ENCODE data around the gene CD99. TPM values are rescaled to one million over a fixed set of nuclear protein-coding genes. Genes with fewer than 3 reads are reported as not detected.
"Not testable (repeated sequence)": the region's sequence is repeated elsewhere in the genome, so short reads cannot be mapped to it uniquely, and the experiment has no call there.

Gene CD99
- total RNA-seq, 1 donor: 184 TPM

DNA sequence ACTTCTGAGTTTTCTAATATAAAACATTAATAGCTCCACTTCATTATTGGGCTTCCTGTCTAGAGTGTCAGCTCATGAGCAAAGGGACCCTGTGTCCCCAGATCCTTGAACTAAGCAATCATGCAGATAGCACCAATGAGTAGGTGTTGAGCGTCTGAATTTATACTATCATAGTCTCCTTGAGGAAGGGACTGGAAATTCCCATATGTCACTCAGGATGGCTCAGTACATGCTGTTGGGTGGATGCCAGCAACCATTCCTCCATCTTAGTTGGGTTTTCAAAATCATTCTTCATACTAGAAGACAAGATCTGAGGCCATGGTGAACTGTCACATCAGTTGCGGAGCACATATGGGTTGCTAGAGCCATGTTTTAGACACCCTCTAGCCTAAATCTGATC is 27.7 kb downstream of the CD99 start:
- peaks cover 6% of the 10 kb centered on the region for H3K4me1 ChIP-seq (ENCODE audit: insufficient read depth, low read length)
- H3K9me3 ChIP-seq (ENCODE audit: low read depth, low read length): no peaks in the 10 kb centered on the region
- no peaks in the 10 kb centered on the region for H3K27me3 ChIP-seq (ENCODE audit: insufficient read depth, low read length)
- H3K4me3 ChIP-seq (ENCODE audit: low read length): no peak overlapping the region

DNA sequence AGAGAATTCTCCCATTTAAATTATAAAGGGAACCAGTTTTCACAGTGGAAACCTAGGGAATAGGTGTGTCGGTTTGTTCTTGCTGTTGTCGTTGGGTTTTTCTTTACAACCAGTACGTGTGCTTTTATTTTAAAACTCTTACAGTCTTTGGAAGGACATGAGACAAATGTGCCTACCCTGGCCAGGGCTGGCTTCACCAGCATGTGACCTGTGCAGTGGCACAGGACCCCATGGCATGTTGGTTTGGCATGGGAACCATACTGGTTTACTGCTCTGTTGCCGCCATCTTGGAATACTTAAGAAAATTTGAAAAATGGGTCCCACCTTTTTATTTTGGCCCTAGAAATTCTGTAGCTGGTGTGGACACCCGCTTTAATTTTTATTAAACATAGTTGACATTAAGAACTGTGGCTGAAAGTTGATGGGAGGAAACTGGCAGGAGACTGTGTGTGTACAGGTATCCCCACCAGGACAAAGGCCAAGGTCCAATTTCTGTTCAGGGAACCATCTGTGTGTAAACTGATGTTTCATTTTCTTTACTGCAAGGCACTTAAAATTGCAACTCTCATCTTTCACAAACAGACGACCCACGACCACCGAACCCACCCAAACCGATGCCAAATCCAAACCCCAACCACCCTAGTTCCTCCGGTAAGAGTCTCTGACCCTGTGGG is 28.8 kb downstream of the CD99 start:
- Histone ChIP-seq H3K4me3 (ENCODE audit: low read length) (no peak overlapping the region), H3K4me1 (ENCODE audit: insufficient read depth, low read length) (peaks cover 1% of the 10 kb centered on the region), H3K27me3 (ENCODE audit: insufficient read depth, low read length) (no peaks in the 10 kb centered on the region), H3K9me3 (ENCODE audit: low read depth, low read length) (no peaks in the 10 kb centered on the region)

DNA sequence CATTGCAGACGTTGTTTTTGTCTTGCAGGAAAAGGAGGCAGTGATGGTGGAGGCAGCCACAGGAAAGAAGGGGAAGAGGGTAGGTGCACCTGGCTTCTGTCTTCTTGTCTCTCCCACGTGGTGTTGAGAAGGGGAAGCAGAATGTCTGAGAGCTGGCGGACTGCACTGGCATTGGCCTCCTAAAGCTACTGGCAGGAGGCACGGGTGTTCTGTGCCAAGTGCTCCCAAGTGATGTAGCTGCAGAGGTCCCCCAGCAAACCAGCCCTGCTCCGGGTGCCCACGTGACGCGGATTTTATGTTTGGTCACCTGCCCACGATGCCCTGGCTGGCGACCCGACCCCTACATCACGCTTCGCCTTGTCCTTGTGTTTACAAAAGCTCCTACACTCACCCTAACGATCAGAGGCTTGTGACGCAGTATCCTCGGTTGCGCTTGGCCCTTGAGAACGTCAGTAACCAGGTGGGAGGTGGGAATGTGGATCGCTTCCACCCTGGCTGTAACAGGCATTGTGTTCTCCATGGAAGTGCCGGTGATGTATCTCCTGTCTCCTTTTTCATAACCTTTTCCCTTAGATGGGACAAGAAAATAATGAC is 32.3 kb downstream of the CD99 start:
- Histone ChIP-seq H3K4me1 (ENCODE audit: insufficient read depth, low read length) (no peaks in the 10 kb centered on the region), H3K27me3 (ENCODE audit: insufficient read depth, low read length) (no peaks in the 10 kb centered on the region), H3K9me3 (ENCODE audit: low read depth, low read length) (no peaks in the 10 kb centered on the region), H3K4me3 (ENCODE audit: low read length) (no peak overlapping the region)

DNA sequence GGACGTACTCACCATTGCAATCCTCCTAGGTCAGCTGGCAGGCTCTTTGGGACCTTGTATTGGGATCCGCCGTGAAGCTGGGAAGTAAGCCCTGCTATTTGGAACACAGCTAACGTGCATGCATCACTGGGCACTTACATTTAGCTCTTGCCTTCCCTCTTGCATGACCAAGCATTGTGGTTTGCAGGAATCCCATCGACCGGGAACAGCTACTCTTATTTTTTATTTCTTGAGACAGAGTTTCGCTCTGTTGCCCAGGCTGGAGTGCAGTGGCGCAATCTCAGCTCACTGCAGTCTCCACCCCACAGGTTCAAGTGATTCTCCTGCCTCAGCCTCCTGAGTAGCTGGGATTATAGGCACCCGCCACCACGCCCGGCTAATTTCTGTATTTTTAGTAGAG is 36.2 kb downstream of the CD99 start:
- not testable (repeated sequence) for H3K9me3 ChIP-seq (ENCODE audit: low read depth, low read length); H3K27me3 ChIP-seq (ENCODE audit: insufficient read depth, low read length); H3K4me3 ChIP-seq (ENCODE audit: low read length); H3K4me1 ChIP-seq (ENCODE audit: insufficient read depth, low read length)

DNA sequence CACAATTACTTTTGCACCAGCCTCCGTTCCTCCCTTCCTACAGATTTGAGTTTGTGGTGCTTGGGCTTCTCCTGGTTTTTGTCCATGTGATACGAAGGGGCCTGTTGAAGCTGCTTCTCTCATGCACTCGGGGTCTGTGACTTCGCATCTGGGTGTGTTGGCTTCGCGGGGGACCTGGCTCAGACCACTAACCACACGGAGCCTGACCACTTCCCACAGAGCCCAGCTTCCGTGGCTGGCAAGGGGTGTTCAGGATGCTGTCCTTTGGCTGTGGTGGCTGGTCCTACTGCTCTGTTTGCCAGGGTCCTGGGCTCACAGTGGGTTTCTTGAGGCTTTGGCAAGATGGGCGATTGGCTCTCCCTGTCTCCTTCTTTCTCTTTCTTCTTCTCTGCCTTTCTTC is 41.0 kb downstream of the CD99 start:
- no peaks in the 10 kb centered on the region for H3K9me3 ChIP-seq (ENCODE audit: low read depth, low read length)
- no peak overlapping the region for H3K4me3 ChIP-seq (ENCODE audit: low read length)
- no peaks in the 10 kb centered on the region for H3K4me1 ChIP-seq (ENCODE audit: insufficient read depth, low read length)
- H3K27me3 ChIP-seq (ENCODE audit: insufficient read depth, low read length): no peaks in the 10 kb centered on the region

DNA sequence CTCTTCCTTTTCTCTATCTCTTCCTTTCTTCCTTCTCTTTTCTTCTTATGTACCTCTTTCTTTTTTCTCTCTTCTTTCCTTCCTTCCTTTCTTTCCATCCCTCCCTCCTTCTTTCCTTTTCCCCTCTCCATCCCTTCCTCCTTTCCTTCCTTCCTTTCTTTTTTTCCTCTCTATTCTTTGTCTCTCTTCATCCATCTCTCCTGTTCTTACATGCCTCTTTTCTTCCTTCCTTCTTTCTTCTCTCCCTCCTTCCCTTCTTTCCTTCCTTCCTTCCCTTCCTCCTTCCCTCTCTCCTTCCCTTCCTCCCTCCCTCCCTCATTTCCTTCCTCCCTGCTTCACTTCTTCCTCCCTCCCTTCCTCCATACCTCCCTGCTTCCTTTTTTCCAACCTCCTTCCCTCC is 41.6 kb downstream of the CD99 start:
- Histone ChIP-seq H3K4me3 (ENCODE audit: low read length) (no peak overlapping the region), H3K9me3 (ENCODE audit: low read depth, low read length) (no peaks in the 10 kb centered on the region), H3K27me3 (ENCODE audit: insufficient read depth, low read length) (no peaks in the 10 kb centered on the region), H3K4me1 (ENCODE audit: insufficient read depth, low read length) (no peaks in the 10 kb centered on the region)

DNA sequence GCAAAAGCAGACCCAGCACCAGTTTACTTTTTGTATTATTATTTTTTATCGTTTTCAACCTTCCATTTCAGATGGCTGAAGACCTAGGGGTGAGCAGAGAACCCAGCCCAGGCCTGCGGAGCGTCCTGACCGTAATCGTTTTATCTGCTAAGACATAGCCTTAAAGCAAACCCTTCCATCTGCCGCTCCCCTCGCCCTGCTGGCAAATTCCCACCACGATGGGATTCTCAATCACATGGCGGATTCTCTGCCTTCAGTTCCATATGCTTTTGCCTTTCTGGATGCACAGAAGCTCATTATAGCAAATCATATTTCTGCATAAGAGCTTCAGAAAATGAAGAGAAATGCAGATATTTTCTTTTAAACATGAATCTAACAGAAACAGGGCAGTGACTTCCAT is 42.2 kb downstream of the CD99 start:
- H3K4me3 ChIP-seq (ENCODE audit: low read length): no peak overlapping the region
- H3K4me1 ChIP-seq (ENCODE audit: insufficient read depth, low read length): no peaks in the 10 kb centered on the region
- H3K27me3 ChIP-seq (ENCODE audit: insufficient read depth, low read length): no peaks in the 10 kb centered on the region
- H3K9me3 ChIP-seq (ENCODE audit: low read depth, low read length): no peaks in the 10 kb centered on the region

DNA sequence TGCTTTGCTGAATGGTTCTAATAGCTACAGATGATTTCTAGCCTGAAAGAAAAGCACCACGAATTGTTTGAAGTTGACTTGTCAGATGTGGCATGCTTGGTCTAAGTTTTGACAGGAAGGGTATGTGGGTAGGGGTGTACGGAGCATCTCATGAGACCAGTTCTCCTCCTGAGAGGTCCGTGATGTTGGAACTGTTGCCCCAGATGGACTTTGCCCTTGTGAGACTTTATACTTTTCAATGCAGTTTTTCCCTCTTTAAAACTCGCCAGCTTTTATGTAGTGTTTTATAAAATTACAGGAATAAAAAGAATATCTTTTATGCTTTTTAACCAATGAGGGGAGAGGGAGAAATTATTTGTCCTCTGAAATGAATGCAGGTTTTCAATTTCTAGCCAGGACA is 44.2 kb downstream of the CD99 start:
- H3K9me3 ChIP-seq (ENCODE audit: low read depth, low read length): no peaks in the 10 kb centered on the region
- no peak overlapping the region for H3K4me3 ChIP-seq (ENCODE audit: low read length)
- H3K4me1 ChIP-seq (ENCODE audit: insufficient read depth, low read length): no peaks in the 10 kb centered on the region
- no peaks in the 10 kb centered on the region for H3K27me3 ChIP-seq (ENCODE audit: insufficient read depth, low read length)

DNA sequence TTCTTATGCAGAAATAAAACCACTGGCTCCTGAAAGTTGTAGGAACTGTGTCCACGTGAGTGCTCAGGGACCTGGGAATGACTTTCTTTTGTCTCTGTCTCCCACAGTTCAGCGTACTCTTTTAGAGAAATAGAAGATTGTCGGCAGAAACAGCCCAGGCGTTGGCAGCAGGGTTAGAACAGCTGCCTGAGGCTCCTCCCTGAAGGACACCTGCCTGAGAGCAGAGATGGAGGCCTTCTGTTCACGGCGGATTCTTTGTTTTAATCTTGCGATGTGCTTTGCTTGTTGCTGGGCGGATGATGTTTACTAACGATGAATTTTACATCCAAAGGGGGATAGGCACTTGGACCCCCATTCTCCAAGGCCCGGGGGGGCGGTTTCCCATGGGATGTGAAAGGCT is 49.6 kb downstream of the CD99 start:
- Histone ChIP-seq H3K4me3 (ENCODE audit: low read length) (no peak overlapping the region), H3K9me3 (ENCODE audit: low read depth, low read length) (no peaks in the 10 kb centered on the region), H3K27me3 (ENCODE audit: insufficient read depth, low read length) (no peaks in the 10 kb centered on the region), H3K4me1 (ENCODE audit: insufficient read depth, low read length) (no peaks in the 10 kb centered on the region)

DNA sequence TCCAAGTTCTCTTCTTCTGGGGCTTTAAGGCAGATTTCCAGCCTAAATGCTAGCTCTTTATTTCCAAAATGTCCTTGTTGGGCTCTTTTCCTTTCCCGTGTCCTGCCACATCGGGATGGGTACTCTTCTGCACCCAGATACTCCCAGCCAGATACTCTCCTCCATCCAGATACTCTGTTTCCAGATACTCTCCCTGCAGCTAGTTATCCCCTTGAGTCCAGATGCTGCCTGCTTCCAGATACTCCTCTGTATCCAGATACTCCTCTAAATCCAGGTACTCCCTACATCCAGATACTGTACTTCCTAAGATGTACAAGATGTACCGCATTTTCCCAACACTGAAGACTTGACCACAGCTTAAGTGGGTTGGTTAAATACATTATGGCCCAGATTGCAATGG is 50.3 kb downstream of the CD99 start:
- Histone ChIP-seq H3K9me3 (ENCODE audit: low read depth, low read length) (no peaks in the 10 kb centered on the region), H3K27me3 (ENCODE audit: insufficient read depth, low read length) (no peaks in the 10 kb centered on the region), H3K4me1 (ENCODE audit: insufficient read depth, low read length) (no peaks in the 10 kb centered on the region), H3K4me3 (ENCODE audit: low read length) (no peak overlapping the region)

DNA sequence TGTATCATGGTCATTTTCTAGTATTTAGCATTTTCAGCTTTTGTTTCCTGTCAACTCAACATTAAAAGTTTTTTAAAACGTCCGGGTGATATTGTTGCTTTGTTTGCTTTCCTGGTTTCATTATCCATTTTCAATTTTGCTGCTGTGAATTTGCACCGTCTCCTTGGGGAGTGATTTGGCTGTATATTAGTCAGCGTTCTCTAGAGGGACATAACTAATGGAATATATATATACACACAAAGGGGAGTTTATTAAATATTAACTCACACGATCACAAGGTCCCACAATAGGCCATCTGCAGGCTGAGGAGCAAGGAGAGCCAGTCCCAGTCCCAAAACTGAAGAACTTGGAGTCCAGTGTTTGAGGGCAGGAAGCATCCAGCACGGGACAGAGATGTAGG is 55.2 kb downstream of the CD99 start:
- not testable (repeated sequence) for H3K9me3 ChIP-seq (ENCODE audit: low read depth, low read length); H3K4me3 ChIP-seq (ENCODE audit: low read length); H3K27me3 ChIP-seq (ENCODE audit: insufficient read depth, low read length); H3K4me1 ChIP-seq (ENCODE audit: insufficient read depth, low read length)

DNA sequence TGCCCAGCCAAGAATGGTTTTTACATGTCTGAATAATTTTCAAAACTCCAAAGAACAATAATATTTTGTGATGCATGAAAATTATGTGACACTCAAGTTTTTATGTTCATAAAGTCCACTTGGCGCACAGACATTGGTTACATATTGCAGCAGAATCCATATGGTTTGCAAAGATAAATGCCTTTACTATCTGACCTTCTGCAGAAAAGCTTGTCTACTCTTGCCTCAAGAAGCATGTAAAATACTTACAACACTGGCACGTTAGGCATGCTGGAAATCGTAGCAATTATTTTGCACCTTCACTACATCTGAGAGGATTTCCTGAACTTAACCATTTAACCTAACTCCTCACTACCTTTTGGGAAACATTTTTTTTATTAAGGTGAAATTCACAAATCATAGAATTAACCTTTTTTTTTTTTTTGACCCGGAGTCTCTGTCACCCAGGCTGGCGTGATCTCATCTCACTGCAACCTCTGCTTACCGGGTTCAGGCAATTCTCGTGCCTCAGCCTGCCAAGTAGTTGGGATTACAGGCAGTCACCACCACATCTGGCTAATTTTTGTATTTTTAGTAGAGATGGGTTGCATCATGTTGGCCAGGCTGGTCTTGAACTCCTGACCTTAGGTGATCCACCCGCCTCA is 57.2 kb downstream of the CD99 start:
- Histone ChIP-seq H3K4me1 (ENCODE audit: insufficient read depth, low read length) (no peaks in the 10 kb centered on the region), H3K4me3 (ENCODE audit: low read length) (no peak overlapping the region), H3K27me3 (ENCODE audit: insufficient read depth, low read length) (no peaks in the 10 kb centered on the region), H3K9me3 (ENCODE audit: low read depth, low read length) (no peaks in the 10 kb centered on the region)

DNA sequence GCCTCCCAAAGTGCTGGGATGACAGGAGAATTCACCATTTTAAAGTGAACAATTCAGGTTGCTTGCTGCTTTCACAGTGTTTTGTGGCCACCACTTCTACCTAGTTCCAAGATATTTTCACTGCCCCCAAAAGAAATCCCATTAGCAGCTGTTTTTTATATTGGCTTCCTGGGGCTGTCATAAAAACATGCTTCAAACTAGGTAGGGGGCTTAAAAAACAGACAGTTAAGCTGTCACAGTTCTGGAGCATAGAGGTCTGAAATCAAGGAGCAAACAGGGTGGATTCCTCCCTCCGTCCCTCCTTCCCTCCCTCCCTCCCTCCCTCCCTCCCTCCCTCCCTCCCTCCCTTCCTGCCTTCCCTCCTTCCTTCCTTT is 57.7 kb downstream of the CD99 start:
- Histone ChIP-seq H3K4me3 (ENCODE audit: low read length) (no peak overlapping the region), H3K9me3 (ENCODE audit: low read depth, low read length) (no peaks in the 10 kb centered on the region), H3K4me1 (ENCODE audit: insufficient read depth, low read length) (no peaks in the 10 kb centered on the region), H3K27me3 (ENCODE audit: insufficient read depth, low read length) (no peaks in the 10 kb centered on the region)

DNA sequence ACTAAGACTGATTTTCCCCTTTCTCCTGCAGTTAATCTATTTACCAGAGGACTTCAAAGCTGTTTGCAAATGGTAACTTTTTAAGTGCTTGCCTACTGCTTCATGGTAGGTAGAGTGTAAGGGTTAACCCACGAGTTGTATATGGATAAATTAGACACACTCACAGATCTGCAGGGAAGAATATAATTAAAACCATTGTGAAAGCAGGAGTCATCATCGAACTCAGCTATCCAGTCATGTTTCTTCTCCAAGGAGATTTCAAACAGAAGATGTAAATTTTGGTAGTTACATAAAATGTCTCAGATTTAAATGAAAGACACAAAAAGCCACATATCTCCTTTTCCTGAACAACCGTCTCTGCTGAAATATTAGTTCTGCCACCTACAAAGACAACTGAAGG is 60.2 kb downstream of the CD99 start:
- H3K4me3 ChIP-seq (ENCODE audit: low read length): no peak overlapping the region
- H3K4me1 ChIP-seq (ENCODE audit: insufficient read depth, low read length): no peaks in the 10 kb centered on the region
- no peaks in the 10 kb centered on the region for H3K9me3 ChIP-seq (ENCODE audit: low read depth, low read length)
- H3K27me3 ChIP-seq (ENCODE audit: insufficient read depth, low read length): no peaks in the 10 kb centered on the region

DNA sequence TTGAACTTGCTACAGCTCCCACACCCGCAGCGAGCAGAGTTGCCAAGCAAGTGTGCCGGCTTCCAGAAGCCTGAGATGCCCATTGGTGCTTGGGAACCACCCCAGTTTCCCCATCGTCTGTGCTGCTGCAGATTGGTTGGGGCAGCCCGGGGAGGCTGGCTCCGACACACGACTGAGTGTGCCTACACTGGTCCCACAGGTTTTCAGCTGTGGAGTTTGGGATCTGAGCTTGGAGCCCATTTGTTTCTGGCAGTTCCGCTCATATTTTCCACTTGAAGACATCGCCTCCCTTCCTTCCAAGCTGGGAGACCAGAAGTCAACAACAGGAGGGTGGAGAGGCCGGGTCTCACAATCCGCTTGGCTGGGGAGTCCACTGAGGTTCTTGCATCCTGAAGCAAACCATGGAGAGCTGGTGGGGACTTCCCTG is 60.8 kb downstream of the CD99 start, which contains the start of gene XG:
TSS of gene XG (plus strand) at position 167 of the 427 bp plus-strand sequence. CDS start at position 402, 235 bp downstream.
- not testable (repeated sequence) for H3K27me3 ChIP-seq (ENCODE audit: insufficient read depth, low read length); H3K4me3 ChIP-seq (ENCODE audit: low read length); H3K4me1 ChIP-seq (ENCODE audit: insufficient read depth, low read length); H3K9me3 ChIP-seq (ENCODE audit: low read depth, low read length)

DNA sequence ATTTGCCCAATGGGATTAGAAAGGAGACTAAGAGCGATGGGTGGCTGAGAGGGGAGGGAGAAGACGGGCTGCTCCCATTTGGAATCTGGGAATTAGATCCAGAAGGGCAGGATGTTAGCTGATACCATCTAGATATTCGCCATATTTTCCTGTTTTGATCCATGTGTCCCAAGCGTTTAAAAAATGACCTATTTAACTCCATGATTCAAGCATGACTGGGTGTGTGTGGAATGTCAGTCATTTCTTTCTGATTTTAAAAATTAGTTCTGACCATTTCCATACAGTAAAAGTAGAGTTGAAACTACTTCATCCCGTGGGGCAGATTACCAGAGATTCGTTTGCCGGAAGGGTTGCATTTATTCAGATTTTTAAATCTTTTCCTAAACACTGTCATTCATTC is 61.3 kb downstream of the CD99 start:
- not testable (repeated sequence) for H3K27me3 ChIP-seq (ENCODE audit: insufficient read depth, low read length); H3K4me1 ChIP-seq (ENCODE audit: insufficient read depth, low read length); H3K9me3 ChIP-seq (ENCODE audit: low read depth, low read length); H3K4me3 ChIP-seq (ENCODE audit: low read length)
